GM19468 (cell line): ENCODE measurements around the gene TMEM129.

Experiments
- ATAC-seq: cut with Tn5 transposase; IDR thresholded peaks from one replicate; pipeline ENCODE4 v1.9.1; 2021; ENCODE audit warnings: mild to moderate bottlenecking, moderate library complexity, moderate number of reproducible peaks; ENCODE audit not compliant: unreplicated experiment; ENCODE audit errors: extremely low read depth

The TMEM129 gene

GRCh38 chr4:1759170-1759817, 38.2 kb upstream of the TMEM129 start:
- no peak for ATAC-seq

GRCh38 chr4:1758306-1759121, 37.4 kb upstream of the TMEM129 start:
- ATAC-seq = no peak

GRCh38 chr4:1757836-1758235, 36.7 kb upstream of the TMEM129 start:
- ATAC-seq = no peak

GRCh38 chr4:1756893-1757779, 36.0 kb upstream of the TMEM129 start:
- no peak for ATAC-seq

GRCh38 chr4:1756079-1756478, 35.0 kb upstream of the TMEM129 start:
- no peak for ATAC-seq

- ATAC-seq = no peak
These were observed 34.2 kb upstream of the TMEM129 start for GRCh38 chr4:1755297-1755696.

GRCh38 chr4:1754336-1754735, 33.2 kb upstream of the TMEM129 start:
- no peak for ATAC-seq

- no peak for ATAC-seq
These were observed 32.7 kb upstream of the TMEM129 start for GRCh38 chr4:1753697-1754311.

- ATAC-seq = no peak
These were observed 32.2 kb upstream of the TMEM129 start for GRCh38 chr4:1753294-1753696.

GRCh38 chr4:1752284-1753041, 31.3 kb upstream of the TMEM129 start:
- no peak for ATAC-seq

- no peak for ATAC-seq
These were observed 30.8 kb upstream of the TMEM129 start for GRCh38 chr4:1751919-1752283.

GRCh38 chr4:1751155-1751918, 30.2 kb upstream of the TMEM129 start:
- no peak for ATAC-seq

GRCh38 chr4:1750381-1751154, 29.4 kb upstream of the TMEM129 start:
- no peak for ATAC-seq

GRCh38 chr4:1749826-1750225, 28.7 kb upstream of the TMEM129 start:
- ATAC-seq = no peak

- ATAC-seq = no peak
These were observed 28.2 kb upstream of the TMEM129 start for GRCh38 chr4:1749370-1749769.

- ATAC-seq = no peak
These were observed 27.4 kb upstream of the TMEM129 start for GRCh38 chr4:1748465-1748995.

GRCh38 chr4:1747603-1747967, 26.5 kb upstream of the TMEM129 start:
- no peak for ATAC-seq
